ENCODE results near the gene TPPP3. TPM values are rescaled to one million over a fixed set of nuclear protein-coding genes. Genes with fewer than 3 reads are reported as not detected.

The TPPP3 gene
- total RNA-seq, 1 experiment from 2014 or later = 0.39 TPM

DNA sequence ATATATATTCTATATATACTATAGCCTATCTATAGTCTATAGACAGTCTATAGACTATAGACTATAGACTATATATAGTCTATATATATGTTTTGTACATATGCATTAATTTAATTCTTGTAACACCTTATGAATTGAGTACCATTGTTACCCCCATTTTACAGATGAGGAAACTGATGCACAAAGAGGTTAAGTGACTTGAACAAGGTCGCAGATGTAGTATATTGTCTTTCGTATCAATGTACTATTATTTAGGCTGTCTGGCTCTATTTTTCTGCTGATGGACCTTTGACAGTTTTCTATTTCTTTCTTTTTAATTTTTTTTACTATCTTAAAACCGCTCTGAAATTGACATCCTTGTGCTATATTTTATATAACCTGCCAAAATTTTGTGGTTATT lies 52.0 kb downstream of the TPPP3 start:
- Histone ChIP-seq H3K4me1 (no peaks in the 10 kb centered on the region), H3K36me3 (ENCODE audit: control insufficient read depth, insufficient read depth, low read length) (no peaks in the 10 kb centered on the region), H3K27me3 (replicated peaks; ENCODE audit: control insufficient read depth, insufficient read depth, low read length) (no peaks in the 10 kb centered on the region), H3K4me3 (ENCODE audit: low read depth, low read length) (no peak overlapping the region), H3K9me3 (no peaks in the 10 kb centered on the region)
- ChIA-PET POLR2A (no interaction called here), CTCF (no interaction called here)
- TF ChIP-seq, protein P1, sequence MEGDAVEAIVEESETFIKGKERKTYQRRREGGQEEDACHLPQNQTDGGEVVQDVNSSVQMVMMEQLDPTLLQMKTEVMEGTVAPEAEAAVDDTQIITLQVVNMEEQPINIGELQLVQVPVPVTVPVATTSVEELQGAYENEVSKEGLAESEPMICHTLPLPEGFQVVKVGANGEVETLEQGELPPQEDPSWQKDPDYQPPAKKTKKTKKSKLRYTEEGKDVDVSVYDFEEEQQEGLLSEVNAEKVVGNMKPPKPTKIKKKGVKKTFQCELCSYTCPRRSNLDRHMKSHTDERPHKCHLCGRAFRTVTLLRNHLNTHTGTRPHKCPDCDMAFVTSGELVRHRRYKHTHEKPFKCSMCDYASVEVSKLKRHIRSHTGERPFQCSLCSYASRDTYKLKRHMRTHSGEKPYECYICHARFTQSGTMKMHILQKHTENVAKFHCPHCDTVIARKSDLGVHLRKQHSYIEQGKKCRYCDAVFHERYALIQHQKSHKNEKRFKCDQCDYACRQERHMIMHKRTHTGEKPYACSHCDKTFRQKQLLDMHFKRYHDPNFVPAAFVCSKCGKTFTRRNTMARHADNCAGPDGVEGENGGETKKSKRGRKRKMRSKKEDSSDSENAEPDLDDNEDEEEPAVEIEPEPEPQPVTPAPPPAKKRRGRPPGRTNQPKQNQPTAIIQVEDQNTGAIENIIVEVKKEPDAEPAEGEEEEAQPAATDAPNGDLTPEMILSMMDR (IDR thresholded peaks at IDR 0.05; ENCODE audit: insufficient read depth in 1 of 2, low read depth in 1 of 2, low read length in 1 of 2, severe bottlenecking in 1 of 2, unreplicated experiment in 1 of 2) = no peak
- Mint-ChIP-seq H3K27me3 (ENCODE audit: insufficient read depth, unreplicated experiment) (no peaks in the 10 kb centered on the region), H3K9me3 (ENCODE audit: unreplicated experiment) (no peaks in the 10 kb centered on the region), H3K27ac (ENCODE audit: unreplicated experiment) (no peak overlapping the region), H3K4me1 (ENCODE audit: low read depth, unreplicated experiment) (no peaks in the 10 kb centered on the region), H3K4me3 (ENCODE audit: unreplicated experiment) (no peak overlapping the region), H3K36me3 (ENCODE audit: insufficient read depth, unreplicated experiment) (no peaks in the 10 kb centered on the region)
- DNase-seq = no peak
- intact Hi-C loops (cut with micrococcal nuclease; ENCODE audit: unreplicated experiment) = no loop called here
- no TSS peak for BruUV-seq (replicated peaks)

Other genes starting within 250 kb of the TPPP3 start
- 11.6 and 11.7 TPM in 2 replicates for gene B3GNT9, start 242.5 kb downstream of the TPPP3 start, total RNA-seq (2022)
- gene TRADD, start 233.6 kb downstream of the TPPP3 start, total RNA-seq (2022) = 16.8 and 18.3 TPM in 2 replicates
- gene FBXL8, start 233.5 kb downstream of the TPPP3 start, total RNA-seq (2022) = 27.6 and 31.5 TPM in 2 replicates
- gene HSF4, start 228.8 kb downstream of the TPPP3 start, total RNA-seq (2022) = 39.4 and 52.0 TPM in 2 replicates
- gene NOL3, start 223.0 kb downstream of the TPPP3 start, total RNA-seq (2022) = 17.4 and 22.4 TPM in 2 replicates
- 22.2 and 28.6 TPM in 2 replicates for gene MATCAP1, start 209.5 kb downstream of the TPPP3 start, total RNA-seq (2022)
- gene EXOC3L1, start 203.4 kb downstream of the TPPP3 start, total RNA-seq (2022) = 0.61 and 0.72 TPM in 2 replicates
- gene E2F4, start 201.3 kb downstream of the TPPP3 start, total RNA-seq (2022) = 113 and 115 TPM in 2 replicates
- gene ELMO3, start 194.4 kb downstream of the TPPP3 start, total RNA-seq (2022) = 27.8 and 28.7 TPM in 2 replicates
- gene TMEM208, start 166.4 kb downstream of the TPPP3 start, total RNA-seq (2022) = 63.8 and 69.7 TPM in 2 replicates
- 59.1 and 69.0 TPM in 2 replicates for gene FHOD1, start 146.0 kb downstream of the TPPP3 start, total RNA-seq (2022)
- 2.3 and 2.4 TPM in 2 replicates for gene SLC9A5, start 144.5 kb downstream of the TPPP3 start, total RNA-seq (2022)
- 91.0 and 96.4 TPM in 2 replicates for gene PLEKHG4, start 114.0 kb downstream of the TPPP3 start, total RNA-seq (2022)
- gene KCTD19, start 66.8 kb downstream of the TPPP3 start, total RNA-seq (2022) = not detected in 2 replicates
- gene LRRC36, start 66.7 kb downstream of the TPPP3 start, total RNA-seq (2022) = 0.79 TPM in 1 of 2 replicates, not detected in the other
- 1.0 and 1.3 TPM in 2 replicates for gene ZDHHC1, start 23.0 kb upstream of the TPPP3 start, total RNA-seq (2022)
- gene HSD11B2, start 37.6 kb upstream of the TPPP3 start, total RNA-seq (2022) = 11.3 and 12.3 TPM in 2 replicates
- 107 and 110 TPM in 2 replicates for gene ATP6V0D1, start 87.7 kb upstream of the TPPP3 start, total RNA-seq (2022)
- not detected in 2 replicates for gene AGRP, start 90.0 kb upstream of the TPPP3 start, total RNA-seq (2022)
- gene RIPOR1, start 135.3 kb upstream of the TPPP3 start, total RNA-seq (2022) = 87.9 and 90.4 TPM in 2 replicates
- 60.8 and 67.8 TPM in 2 replicates for gene CTCF, start 169.0 kb upstream of the TPPP3 start, total RNA-seq (2022)

Measured in Caco-2 (cell line).